Measurements from ENCODE around the gene ITGA3.

GRCh38 chr17:50139185-50139783, 83.4 kb downstream of the ITGA3 start:
- no peak for TF ChIP-seq CTCF (IDR thresholded peaks at IDR 0.05 in 8 of 11, conservative IDR thresholded peaks at IDR 0.05 in 3 of 11)
- TF ChIP-seq POLR2AphosphoS5 (IDR thresholded peaks at IDR 0.05) = peak in 2 of 3 donors; percentile 11 to 59

Data from spleen (tissue), 7 donors.